Measurements from ENCODE around the gene ATAD3C. TPM values are rescaled to one million over a fixed set of nuclear protein-coding genes. Genes with fewer than 3 reads are reported as not detected.

Gene ATAD3C
- total RNA-seq, 2 experiments from 2014 or later, result 1.0 to 1.7 TPM

- POLR2A ChIA-PET, result no interaction called here
- no peak for DNase-seq
- no peak for ATAC-seq (ENCODE audit: low read depth)
- Mint-ChIP-seq H3K36me3 (no peaks in the 10 kb centered on the region), H3K4me1 (peaks cover 2% of the 10 kb centered on the region), H3K27ac (no peak overlapping the region), H3K27me3 (peaks cover 23% of the 10 kb centered on the region), H3K9me3 (no peaks in the 10 kb centered on the region), H3K4me3 (no peak overlapping the region)
These were observed 19.8 kb upstream of the ATAD3C start for GRCh38 chr1:1429671-1430073.

GRCh38 chr1:1430114-1430982 is 19.1 kb upstream of the ATAD3C start:
- DNase-seq (no peak), ATAC-seq (ENCODE audit: low read depth) (no peak)
- Mint-ChIP-seq H3K27me3 (peaks cover 28% of the 10 kb centered on the region), H3K4me1 (peaks cover 5% of the 10 kb centered on the region), H3K4me3 (no peak overlapping the region), H3K27ac (no peak overlapping the region), H3K36me3 (no peaks in the 10 kb centered on the region), H3K9me3 (no peaks in the 10 kb centered on the region)
- POLR2A ChIA-PET, result no interaction called here

GRCh38 chr1:1430992-1431844 is 18.3 kb upstream of the ATAD3C start:
- POLR2A ChIA-PET, result no interaction called here
- no peak for ATAC-seq (ENCODE audit: low read depth)

GRCh38 chr1:1431845-1432273 is 17.6 kb upstream of the ATAD3C start:
- no peaks in the 10 kb centered on the region for H3K36me3 Mint-ChIP-seq
- peaks cover 3% of the 10 kb centered on the region for H3K4me1 Mint-ChIP-seq
- peaks cover 28% of the 10 kb centered on the region for H3K27me3 Mint-ChIP-seq
- POLR2A ChIA-PET, result no interaction called here
- DNase-seq (no peak), ATAC-seq (ENCODE audit: low read depth) (no peak)
- H3K9me3 Mint-ChIP-seq, result no peaks in the 10 kb centered on the region
- no peak overlapping the region for H3K4me3 Mint-ChIP-seq
- no peak overlapping the region for H3K27ac Mint-ChIP-seq

More at GRCh38 chr1:1430992-1431844, 18.3 kb upstream of the ATAD3C start:
- H3K4me1 Mint-ChIP-seq, result peaks cover 3% of the 10 kb centered on the region
- DNase-seq, result no peak
- H3K9me3 Mint-ChIP-seq, result no peaks in the 10 kb centered on the region
- no peaks in the 10 kb centered on the region for H3K36me3 Mint-ChIP-seq
- no peak overlapping the region for H3K4me3 Mint-ChIP-seq
- peaks cover 26% of the 10 kb centered on the region for H3K27me3 Mint-ChIP-seq
- H3K27ac Mint-ChIP-seq, result no peak overlapping the region

- no peak for ATAC-seq (ENCODE audit: low read depth)
- Mint-ChIP-seq H3K4me1 (peaks cover 3% of the 10 kb centered on the region), H3K27ac (no peak overlapping the region), H3K9me3 (no peaks in the 10 kb centered on the region), H3K4me3 (no peak overlapping the region), H3K27me3 (peaks cover 28% of the 10 kb centered on the region), H3K36me3 (no peaks in the 10 kb centered on the region)
- POLR2A ChIA-PET, result interaction anchor here (1.1 kb wide), 1 partner anchor 25 kb away, joined by 3 read pairs; the partner anchor contains the start of gene MRPL20
- no peak for DNase-seq
These were observed 17.1 kb upstream of the ATAD3C start for GRCh38 chr1:1432274-1432950.

GRCh38 chr1:1432951-1433803 is 16.3 kb upstream of the ATAD3C start:
- no peak for ATAC-seq (ENCODE audit: low read depth)
- peaks cover 3% of the 10 kb centered on the region for H3K4me1 Mint-ChIP-seq
- no peaks in the 10 kb centered on the region for H3K36me3 Mint-ChIP-seq

GRCh38 chr1:1433804-1434130 is 15.7 kb upstream of the ATAD3C start:
- ATAC-seq (ENCODE audit: low read depth) (no peak), DNase-seq (no peak)
- POLR2A ChIA-PET, result interaction anchor here (1.1 to 1.2 kb wide), 2 partner anchors 26 kb away, joined by 3 to 4 read pairs; partner anchors contain the start of gene MRPL20
- Mint-ChIP-seq H3K4me3 (no peak overlapping the region), H3K36me3 (no peaks in the 10 kb centered on the region), H3K4me1 (peaks cover 3% of the 10 kb centered on the region), H3K27me3 (peaks cover 23% of the 10 kb centered on the region), H3K9me3 (no peaks in the 10 kb centered on the region), H3K27ac (no peak overlapping the region)

More at GRCh38 chr1:1432951-1433803, 16.3 kb upstream of the ATAD3C start:
- DNase-seq, result no peak
- peaks cover 28% of the 10 kb centered on the region for H3K27me3 Mint-ChIP-seq
- POLR2A ChIA-PET, result interaction anchor here (1.1 kb wide), 1 partner anchor 26 kb away, joined by 3 read pairs; the partner anchor contains the start of gene MRPL20
- H3K4me3 Mint-ChIP-seq, result no peak overlapping the region
- H3K9me3 Mint-ChIP-seq, result no peaks in the 10 kb centered on the region
- H3K27ac Mint-ChIP-seq, result no peak overlapping the region

GRCh38 chr1:1434131-1434823 is 15.2 kb upstream of the ATAD3C start:
- Mint-ChIP-seq H3K9me3 (no peaks in the 10 kb centered on the region), H3K27me3 (peaks cover 20% of the 10 kb centered on the region), H3K36me3 (no peaks in the 10 kb centered on the region), H3K4me1 (peaks cover 3% of the 10 kb centered on the region), H3K27ac (no peak overlapping the region), H3K4me3 (no peak overlapping the region)
- ATAC-seq (ENCODE audit: low read depth) (no peak), DNase-seq (no peak)
- POLR2A ChIA-PET, result interaction anchor here (1.2 kb wide), 1 partner anchor 27 kb away, joined by 4 read pairs; the partner anchor contains the start of gene MRPL20

- no peak for ATAC-seq (ENCODE audit: low read depth)
- no peak for DNase-seq
- H3K36me3 Mint-ChIP-seq, result no peaks in the 10 kb centered on the region
- H3K4me3 Mint-ChIP-seq, result peak overlapping the region; percentile 42
- H3K4me1 Mint-ChIP-seq, result peaks cover 3% of the 10 kb centered on the region
- POLR2A ChIA-PET, result interaction anchor here (1.2 kb wide), 1 partner anchor 27 kb away, joined by 4 read pairs; the partner anchor contains the start of gene MRPL20
- no peaks in the 10 kb centered on the region for H3K9me3 Mint-ChIP-seq
- H3K27ac Mint-ChIP-seq, result no peak overlapping the region
- peaks cover 15% of the 10 kb centered on the region for H3K27me3 Mint-ChIP-seq
These were observed 14.7 kb upstream of the ATAD3C start for GRCh38 chr1:1434824-1435105.

GRCh38 chr1:1435106-1435903 is 14.2 kb upstream of the ATAD3C start, which contains the start of gene VWA1:
Gene VWA1 (plus strand): TSS chr1:1435690. CDS start chr1:1435749, 59 bp downstream.
- POLR2A ChIA-PET, result interaction anchor here (1.2 kb wide), 1 partner anchor 28 kb away, joined by 4 read pairs; the partner anchor contains the start of gene MRPL20
- no peaks in the 10 kb centered on the region for H3K36me3 Mint-ChIP-seq
- DNase-seq, result peak; percentile 90
- H3K27me3 Mint-ChIP-seq, result peaks cover 13% of the 10 kb centered on the region
- no peak within 1 kb of the TSS for H3K27ac Mint-ChIP-seq
- peak within 1 kb of the TSS; percentile 53 for H3K4me3 Mint-ChIP-seq
- peaks cover 3% of the 10 kb centered on the region for H3K4me1 Mint-ChIP-seq
- no peaks in the 10 kb centered on the region for H3K9me3 Mint-ChIP-seq
- ATAC-seq (ENCODE audit: low read depth), result peak; percentile 74

GRCh38 chr1:1435911-1436629 is 13.4 kb upstream of the ATAD3C start:
- DNase-seq, result no peak
- H3K4me3 Mint-ChIP-seq, result peak overlapping the region; percentile 53
- H3K27ac Mint-ChIP-seq, result no peak overlapping the region
- H3K27me3 Mint-ChIP-seq, result peaks cover 13% of the 10 kb centered on the region
- H3K9me3 Mint-ChIP-seq, result no peaks in the 10 kb centered on the region
- peaks cover 4% of the 10 kb centered on the region for H3K4me1 Mint-ChIP-seq
- ATAC-seq (ENCODE audit: low read depth), result no peak
- POLR2A ChIA-PET, result no interaction called here
- H3K36me3 Mint-ChIP-seq, result no peaks in the 10 kb centered on the region
